ENCODE results near the gene TMEM63C.

TMEM63C gene

DNA sequence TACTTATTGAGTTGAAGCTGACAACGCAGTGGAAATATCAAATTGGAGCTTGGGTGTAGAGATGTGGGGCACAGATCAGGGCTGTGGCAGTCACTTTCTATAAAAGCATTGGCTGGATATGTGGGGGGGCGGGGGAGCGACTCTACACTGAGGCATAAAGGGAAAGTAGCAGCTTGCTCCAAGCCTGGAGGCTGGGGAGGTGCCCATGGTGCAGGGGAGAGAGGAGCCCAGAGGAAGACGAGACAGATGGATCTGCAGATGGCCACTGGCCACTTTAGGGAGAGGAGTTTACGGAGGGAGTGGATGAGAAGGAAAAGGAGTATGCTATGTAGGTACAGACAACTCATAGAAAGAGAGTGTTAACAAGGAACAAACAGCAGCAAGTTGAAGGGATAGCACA lies 102.9 kb downstream of the TMEM63C start:
- DNase-seq (ENCODE audit: insufficient read length, low spot score) (no peak), FAIRE-seq (no peak)

DNA sequence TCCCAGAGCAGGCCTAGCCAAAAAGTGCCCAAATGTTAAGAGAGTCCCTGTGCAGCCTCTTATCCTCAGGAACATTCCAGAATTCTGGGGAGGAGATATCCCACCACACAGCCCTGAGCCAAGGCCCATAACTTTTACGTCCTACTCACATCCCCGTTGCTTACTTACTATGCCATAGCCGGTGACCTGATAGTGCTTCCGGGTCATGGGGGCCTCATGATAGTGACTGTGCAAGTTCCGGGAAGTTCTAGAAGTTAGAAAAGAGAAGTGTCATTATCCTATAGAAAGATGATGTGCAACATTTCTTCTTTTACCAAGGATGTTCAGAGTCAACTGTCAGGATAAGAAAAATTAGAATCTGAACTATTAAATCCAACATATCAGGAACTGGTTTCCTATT lies 105.0 kb downstream of the TMEM63C start:
- TF ChIP-seq POLR2AphosphoS5 (IDR thresholded peaks at IDR 0.05; ENCODE audit: low read depth, low read length): no peak
- FAIRE-seq (no peak), DNase-seq (ENCODE audit: insufficient read length, low spot score) (no peak)

More for the DNA sequence above, 102.9 kb downstream of the TMEM63C start:
- TF ChIP-seq POLR2AphosphoS5 (IDR thresholded peaks at IDR 0.05; ENCODE audit: low read depth, low read length): no peak
- no peak for TF ChIP-seq PAX5 (IDR thresholded peaks at IDR 0.05; ENCODE audit: insufficient read depth, low read length, severe bottlenecking)
- TF ChIP-seq TAF1 (IDR thresholded peaks at IDR 0.05; ENCODE audit: low read depth, low read length): no peak
- TF ChIP-seq SPI1 (IDR thresholded peaks at IDR 0.05; ENCODE audit: low read depth, low read length): no peak
- no peak for TF ChIP-seq POU2F2 (IDR thresholded peaks at IDR 0.05; ENCODE audit: low read depth, low read length)
- TF ChIP-seq POLR2A (IDR thresholded peaks at IDR 0.05; ENCODE audit: low read depth, low read length): no peak

DNA sequence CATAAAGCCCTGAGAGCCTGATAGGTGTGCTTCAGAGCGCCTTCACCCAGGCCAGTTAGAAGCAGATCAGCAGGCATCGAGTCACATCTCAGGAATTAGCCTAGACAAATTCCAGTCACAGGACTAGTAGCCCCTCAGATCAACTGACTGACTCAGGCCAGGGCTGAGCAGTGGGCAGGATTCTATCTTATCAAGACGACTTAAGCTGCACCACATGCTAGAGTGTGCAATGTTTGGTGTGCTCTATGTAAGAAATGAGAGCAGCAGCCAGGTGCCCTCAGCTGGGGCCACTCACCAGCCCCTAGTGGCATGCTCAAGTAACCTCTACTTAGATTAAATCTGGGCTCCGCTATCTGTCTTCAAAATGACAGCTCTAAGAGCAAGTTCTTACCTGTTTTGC lies 109.1 kb downstream of the TMEM63C start:
- TF ChIP-seq PAX5 (IDR thresholded peaks at IDR 0.05; ENCODE audit: insufficient read depth, low read length, severe bottlenecking) (no peak), POU2F2 (IDR thresholded peaks at IDR 0.05; ENCODE audit: low read depth, low read length) (no peak), SPI1 (IDR thresholded peaks at IDR 0.05; ENCODE audit: low read depth, low read length) (no peak), POLR2AphosphoS5 (IDR thresholded peaks at IDR 0.05; ENCODE audit: low read depth, low read length) (no peak), TAF1 (IDR thresholded peaks at IDR 0.05; ENCODE audit: low read depth, low read length) (no peak), POLR2A (IDR thresholded peaks at IDR 0.05; ENCODE audit: low read depth, low read length) (no peak)
- DNase-seq (ENCODE audit: insufficient read length, low spot score): no peak
- no peak for FAIRE-seq

DNA sequence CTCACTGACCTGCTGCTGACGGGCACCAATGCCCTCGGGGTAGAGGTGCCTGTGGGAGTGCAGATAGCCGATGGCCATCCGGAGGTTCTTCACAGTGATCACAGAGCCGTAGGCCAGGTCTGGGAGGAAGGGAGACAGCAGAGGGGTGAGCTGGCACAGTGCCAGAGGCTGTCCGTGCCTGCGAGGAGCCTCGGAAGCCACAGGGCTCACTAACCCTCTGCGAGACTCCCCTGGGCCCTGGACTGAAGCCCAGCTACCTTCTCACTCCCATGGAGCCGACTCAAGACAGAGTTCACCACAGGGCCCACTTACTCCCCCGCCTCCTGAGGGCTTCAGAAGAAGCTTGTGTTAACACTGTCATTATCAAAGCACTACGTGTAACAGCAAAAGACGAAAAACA lies 114.6 kb downstream of the TMEM63C start:
- no peak for DNase-seq (ENCODE audit: insufficient read length, low spot score)
- FAIRE-seq: no peak
- no peak for TF ChIP-seq POLR2AphosphoS5 (IDR thresholded peaks at IDR 0.05; ENCODE audit: low read depth, low read length)
- no peak for TF ChIP-seq PAX5 (IDR thresholded peaks at IDR 0.05; ENCODE audit: insufficient read depth, low read length, severe bottlenecking)
- TF ChIP-seq POU2F2 (IDR thresholded peaks at IDR 0.05; ENCODE audit: low read depth, low read length): no peak
- TF ChIP-seq TAF1 (IDR thresholded peaks at IDR 0.05; ENCODE audit: low read depth, low read length): no peak
- no peak for TF ChIP-seq SPI1 (IDR thresholded peaks at IDR 0.05; ENCODE audit: low read depth, low read length)

DNA sequence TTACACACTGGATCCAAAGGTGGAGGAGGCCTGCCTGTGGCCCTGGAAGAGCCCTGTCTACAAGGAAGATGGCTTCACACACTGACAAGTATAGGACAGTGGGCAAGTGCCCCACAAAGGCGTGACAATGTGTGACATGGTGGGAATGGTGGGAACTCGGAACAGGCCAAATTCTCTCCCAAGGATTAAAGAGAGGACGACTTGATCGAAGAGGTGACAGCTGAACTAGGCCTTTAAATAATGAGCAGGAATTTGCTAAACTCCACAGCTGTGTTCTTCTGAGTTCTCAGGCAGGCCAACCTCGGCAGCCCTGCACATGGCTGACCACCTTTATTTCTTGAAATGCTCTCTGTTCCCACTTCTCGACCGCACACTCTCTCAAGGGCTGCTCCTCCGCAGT lies 115.3 kb downstream of the TMEM63C start:
- DNase-seq (ENCODE audit: insufficient read length, low spot score): no peak
- TF ChIP-seq POLR2AphosphoS5 (IDR thresholded peaks at IDR 0.05; ENCODE audit: low read depth, low read length): no peak
- no peak for TF ChIP-seq PAX5 (IDR thresholded peaks at IDR 0.05; ENCODE audit: insufficient read depth, low read length, severe bottlenecking)
- TF ChIP-seq TAF1 (IDR thresholded peaks at IDR 0.05; ENCODE audit: low read depth, low read length): no peak
- no peak for TF ChIP-seq SPI1 (IDR thresholded peaks at IDR 0.05; ENCODE audit: low read depth, low read length)
- no peak for TF ChIP-seq POLR2A (IDR thresholded peaks at IDR 0.05; ENCODE audit: low read depth, low read length)
- FAIRE-seq: no peak

DNA sequence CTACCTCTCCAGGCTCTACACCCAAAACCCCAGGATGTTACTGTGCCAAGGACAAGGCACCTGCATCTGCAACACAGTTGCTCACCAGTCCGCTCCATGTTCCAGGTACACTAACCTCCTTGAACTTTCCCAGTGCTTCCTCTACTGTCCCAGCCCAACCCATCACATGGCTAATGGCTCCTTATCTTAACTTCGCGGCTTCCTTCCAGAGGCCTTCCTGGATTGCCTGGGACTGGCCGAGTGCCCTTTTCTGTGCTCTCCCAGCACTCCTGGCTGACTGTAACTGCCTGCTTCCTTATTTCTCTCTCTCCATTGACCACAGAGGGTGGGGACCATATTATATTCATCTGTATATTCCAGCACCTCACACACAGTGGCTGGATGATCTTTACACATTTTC lies 118.2 kb downstream of the TMEM63C start:
- no peak for DNase-seq (ENCODE audit: insufficient read length, low spot score)
- no peak for TF ChIP-seq POLR2AphosphoS5 (IDR thresholded peaks at IDR 0.05; ENCODE audit: low read depth, low read length)
- TF ChIP-seq POU2F2 (IDR thresholded peaks at IDR 0.05; ENCODE audit: low read depth, low read length): no peak
- TF ChIP-seq POLR2A (IDR thresholded peaks at IDR 0.05; ENCODE audit: low read depth, low read length): no peak
- no peak for TF ChIP-seq TAF1 (IDR thresholded peaks at IDR 0.05; ENCODE audit: low read depth, low read length)
- TF ChIP-seq PAX5 (IDR thresholded peaks at IDR 0.05; ENCODE audit: insufficient read depth, low read length, severe bottlenecking): no peak
- no peak for TF ChIP-seq SPI1 (IDR thresholded peaks at IDR 0.05; ENCODE audit: low read depth, low read length)
- FAIRE-seq: no peak

DNA sequence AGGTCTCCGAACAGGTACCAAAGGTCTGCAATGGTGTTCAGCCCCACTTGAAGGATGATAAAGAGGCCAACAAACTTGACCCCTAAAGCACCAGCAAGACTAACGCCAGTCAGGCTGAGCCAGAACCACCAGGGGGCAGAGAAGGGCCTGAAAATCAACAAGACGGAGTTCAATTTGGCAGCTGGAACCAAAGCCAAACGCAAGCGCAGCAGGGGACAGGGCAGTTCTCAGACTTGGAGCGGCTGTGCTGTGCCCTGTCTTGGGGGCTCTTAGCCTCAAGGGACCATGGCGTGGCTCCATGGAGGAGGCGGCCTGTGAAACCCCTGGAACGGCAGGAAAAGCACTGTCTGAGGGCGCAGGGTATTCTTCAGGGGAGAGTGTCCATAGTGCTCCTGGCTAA lies 119.5 kb downstream of the TMEM63C start:
- DNase-seq (ENCODE audit: insufficient read length, low spot score): peak; percentile 49
- peak; percentile 81 for FAIRE-seq
- no peak for TF ChIP-seq POLR2AphosphoS5 (IDR thresholded peaks at IDR 0.05; ENCODE audit: low read depth, low read length)
- TF ChIP-seq PAX5 (IDR thresholded peaks at IDR 0.05; ENCODE audit: insufficient read depth, low read length, severe bottlenecking): no peak
- TF ChIP-seq TAF1 (IDR thresholded peaks at IDR 0.05; ENCODE audit: low read depth, low read length): no peak
- TF ChIP-seq POU2F2 (IDR thresholded peaks at IDR 0.05; ENCODE audit: low read depth, low read length): no peak

DNA sequence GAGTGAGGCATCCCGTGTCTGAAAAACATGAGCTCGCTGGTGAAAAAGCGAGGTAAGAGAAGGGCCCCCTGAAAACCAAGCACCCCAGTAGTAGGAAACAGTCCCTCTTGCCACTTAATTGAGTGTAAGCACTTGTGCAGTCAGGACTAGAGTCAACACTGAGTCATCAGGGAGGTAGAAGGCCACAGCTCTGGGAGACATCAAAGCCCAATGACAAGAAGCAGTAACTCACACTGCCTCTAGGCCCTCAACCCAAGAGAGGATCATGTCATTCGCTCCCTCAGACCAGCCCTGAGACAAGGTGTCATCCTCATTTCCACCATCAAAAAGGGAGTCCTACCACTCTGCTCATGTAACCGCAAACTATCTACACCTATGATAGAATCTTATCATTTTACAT lies 121.3 kb downstream of the TMEM63C start:
- TF ChIP-seq SPI1 (IDR thresholded peaks at IDR 0.05; ENCODE audit: low read depth, low read length): no peak
- TF ChIP-seq POLR2AphosphoS5 (IDR thresholded peaks at IDR 0.05; ENCODE audit: low read depth, low read length): no peak
- no peak for TF ChIP-seq POLR2A (IDR thresholded peaks at IDR 0.05; ENCODE audit: low read depth, low read length)
- no peak for TF ChIP-seq POU2F2 (IDR thresholded peaks at IDR 0.05; ENCODE audit: low read depth, low read length)
- TF ChIP-seq PAX5 (IDR thresholded peaks at IDR 0.05; ENCODE audit: insufficient read depth, low read length, severe bottlenecking): no peak
- no peak for TF ChIP-seq TAF1 (IDR thresholded peaks at IDR 0.05; ENCODE audit: low read depth, low read length)
- FAIRE-seq (no peak), DNase-seq (ENCODE audit: insufficient read length, low spot score) (no peak)

DNA sequence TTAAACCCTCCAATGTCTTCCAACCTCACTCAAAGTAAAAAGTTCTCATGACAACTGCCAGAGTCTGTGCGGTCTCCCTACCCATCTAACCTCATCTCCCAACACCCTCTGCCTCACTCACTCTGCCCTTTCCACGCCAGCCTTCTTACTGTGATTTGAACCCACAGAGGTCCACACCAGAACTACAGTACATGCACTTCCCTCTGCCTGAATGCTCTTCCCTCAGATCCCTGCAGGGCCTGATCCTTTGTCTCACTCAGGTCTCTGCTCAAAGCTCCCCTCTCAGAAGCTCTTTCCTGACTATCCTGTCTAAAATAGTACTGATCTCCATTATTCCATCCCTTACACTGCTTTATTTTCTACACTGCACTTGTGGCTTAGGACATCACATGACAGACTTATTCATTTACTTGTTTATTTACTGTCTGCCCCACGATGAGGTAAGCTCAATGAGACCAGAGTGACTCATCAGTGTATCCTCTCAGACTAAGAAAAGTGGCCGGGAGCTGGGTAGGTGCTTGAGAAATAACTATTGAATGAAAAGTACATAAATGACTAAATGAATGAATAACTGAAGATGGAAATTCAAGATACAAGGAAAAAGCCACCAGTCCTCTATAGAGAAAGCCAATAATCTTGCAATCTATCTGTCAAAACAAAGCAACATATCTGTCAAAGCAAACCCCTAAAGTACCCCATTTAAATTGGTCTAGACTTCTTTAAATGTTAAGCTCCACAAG lies 122.0 kb downstream of the TMEM63C start:
- DNase-seq (ENCODE audit: insufficient read length, low spot score) (no peak), FAIRE-seq (no peak)
- TF ChIP-seq POLR2A (IDR thresholded peaks at IDR 0.05; ENCODE audit: low read depth, low read length): no peak
- TF ChIP-seq POLR2AphosphoS5 (IDR thresholded peaks at IDR 0.05; ENCODE audit: low read depth, low read length): no peak

DNA sequence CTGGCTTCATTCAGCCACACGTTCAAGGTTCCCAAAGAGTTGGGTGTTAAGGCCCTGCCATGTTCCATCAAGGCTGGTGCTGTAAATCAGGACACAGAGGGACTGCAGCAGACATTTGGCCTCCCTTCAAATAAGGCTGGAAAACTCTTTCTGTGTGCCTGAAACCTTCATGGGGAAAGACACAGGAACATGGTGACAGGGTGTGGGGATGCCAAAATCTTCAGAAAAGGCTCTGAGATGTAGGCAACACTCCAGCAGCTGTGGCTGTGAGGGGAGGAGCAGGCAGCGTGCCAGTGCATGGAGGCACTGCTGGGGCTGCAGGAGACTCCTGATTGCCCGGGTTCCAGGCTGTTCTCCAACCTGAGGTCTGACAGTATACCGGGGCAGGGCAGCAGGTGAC lies 124.1 kb downstream of the TMEM63C start:
- no peak for FAIRE-seq
- no peak for DNase-seq (ENCODE audit: insufficient read length, low spot score)
- TF ChIP-seq SPI1 (IDR thresholded peaks at IDR 0.05; ENCODE audit: low read depth, low read length) (no peak), POLR2AphosphoS5 (IDR thresholded peaks at IDR 0.05; ENCODE audit: low read depth, low read length) (no peak), POU2F2 (IDR thresholded peaks at IDR 0.05; ENCODE audit: low read depth, low read length) (no peak), TAF1 (IDR thresholded peaks at IDR 0.05; ENCODE audit: low read depth, low read length) (no peak), POLR2A (IDR thresholded peaks at IDR 0.05; ENCODE audit: low read depth, low read length) (no peak), PAX5 (IDR thresholded peaks at IDR 0.05; ENCODE audit: insufficient read depth, low read length, severe bottlenecking) (no peak)
